ENCODE results near the gene FZD2. TPM values are rescaled to one million over a fixed set of nuclear protein-coding genes. Genes with fewer than 3 reads are reported as not detected.
A peak's percentile ranks its signal among the peaks of the same experiment; 100 is the strongest.
"Not testable (repeated sequence)": the region's sequence is repeated elsewhere in the genome, so short reads cannot be mapped to it uniquely, and the experiment has no call there.

Gene FZD2
- 21.1 and 28.3 TPM in 2 replicates for total RNA-seq (2014; rRNA removed; shearing (Covaris generic))

DNA sequence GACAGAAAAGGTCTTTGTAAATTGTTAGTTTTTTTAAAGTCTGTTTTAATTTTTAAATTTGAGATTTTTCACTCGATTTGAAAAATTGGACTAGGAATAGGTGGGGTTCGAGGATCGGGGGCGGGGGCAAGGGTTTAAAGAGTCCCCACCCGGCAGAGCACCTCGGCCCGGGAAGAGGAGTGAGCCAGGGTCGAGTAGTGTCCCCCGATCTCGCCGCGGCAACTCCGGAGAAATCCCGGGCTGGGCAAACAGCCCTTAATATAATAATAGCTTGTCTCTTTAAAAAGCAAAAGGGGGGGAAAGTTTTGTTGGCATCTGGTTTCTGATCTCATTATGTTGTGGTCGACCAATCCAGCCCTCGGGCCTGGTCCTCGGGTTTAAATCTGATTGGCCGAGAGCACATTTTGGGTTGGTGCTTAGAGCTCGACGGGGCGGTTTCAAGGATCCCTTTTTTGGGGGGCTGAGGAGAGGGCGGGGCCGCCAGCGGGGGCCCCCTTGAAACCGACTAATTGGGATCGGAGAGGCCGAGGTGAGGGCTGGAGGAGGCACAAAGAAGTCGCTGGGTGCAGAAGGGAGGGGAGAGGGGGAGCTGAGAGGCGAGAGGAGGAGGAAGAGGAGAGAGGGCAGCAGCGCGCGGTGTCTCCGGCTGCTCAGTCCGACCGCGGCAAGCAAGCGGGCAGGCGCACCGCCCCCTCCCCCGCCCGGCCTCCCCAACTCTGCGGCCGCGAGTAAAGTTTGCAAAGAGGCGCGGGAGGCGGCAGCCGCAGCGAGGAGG, at the start of gene FZD2:
FZD2 (plus strand) TSS at position 653 of the 775 bp plus-strand sequence. CDS start 205 bp downstream, outside the sequence.
- peaks cover 44% of the 10 kb centered on the region for H3K27me3 ChIP-seq (ENCODE audit: control insufficient read depth, insufficient read depth, low read length)
- no peaks in the 10 kb centered on the region for H3K36me3 ChIP-seq (replicated peaks; ENCODE audit: control insufficient read depth, insufficient read depth, low read length)
- peak; percentile 96 for DNase-seq

DNA sequence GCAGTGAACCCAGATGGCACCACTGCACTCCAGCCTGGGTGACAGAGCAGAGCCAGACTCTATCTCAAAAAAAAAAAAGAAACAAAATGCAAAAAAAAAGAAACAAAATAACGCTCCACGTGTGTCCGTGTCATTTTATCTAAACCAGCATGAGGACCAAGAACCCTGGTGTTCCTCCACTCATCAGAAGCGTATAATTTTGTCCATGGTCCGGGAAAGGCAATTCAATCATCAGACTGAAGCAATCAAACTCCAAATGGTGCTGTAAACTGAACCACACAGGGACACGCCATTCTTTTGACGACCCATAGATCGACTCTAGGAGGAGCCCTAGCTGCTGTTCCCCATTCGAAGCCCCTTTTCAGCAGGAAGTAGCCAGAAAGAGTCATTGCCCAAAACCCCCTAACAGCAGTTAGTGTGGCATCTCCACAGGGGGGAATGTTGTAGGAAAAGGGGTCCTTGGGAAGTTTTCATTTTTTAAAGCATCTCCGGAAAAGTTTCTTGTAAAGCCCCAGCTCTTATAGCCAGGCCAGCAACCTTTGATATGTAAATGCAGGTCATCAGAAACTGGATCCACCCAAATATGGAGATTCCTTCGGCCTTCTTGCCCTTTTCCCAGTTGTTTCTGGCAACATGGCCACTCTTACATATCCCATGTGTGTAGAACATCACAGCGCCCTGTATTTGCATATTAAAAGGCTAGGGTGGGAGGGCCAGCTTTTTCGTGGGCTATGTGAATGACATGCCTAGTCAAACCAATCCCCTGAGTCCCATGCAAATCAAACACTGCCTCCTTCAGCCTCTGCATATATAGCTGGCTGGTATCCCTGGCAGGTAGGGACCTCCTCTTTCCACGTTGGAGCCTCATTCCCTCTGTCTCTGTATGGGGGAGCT, 45.8 kb upstream of the FZD2 start:
- DNase-seq, result peak; percentile 78
- peak overlapping the region; percentile 14; the same call in 1 of the 2 replicates for H3K4me3 ChIP-seq (ENCODE audit: insufficient read depth, low read depth, low read length)

More for the DNA sequence above, at the start of gene FZD2:
- H3K4me3 ChIP-seq (ENCODE audit: insufficient read depth, low read depth, low read length), result peak within 1 kb of the TSS; percentile 78

DNA sequence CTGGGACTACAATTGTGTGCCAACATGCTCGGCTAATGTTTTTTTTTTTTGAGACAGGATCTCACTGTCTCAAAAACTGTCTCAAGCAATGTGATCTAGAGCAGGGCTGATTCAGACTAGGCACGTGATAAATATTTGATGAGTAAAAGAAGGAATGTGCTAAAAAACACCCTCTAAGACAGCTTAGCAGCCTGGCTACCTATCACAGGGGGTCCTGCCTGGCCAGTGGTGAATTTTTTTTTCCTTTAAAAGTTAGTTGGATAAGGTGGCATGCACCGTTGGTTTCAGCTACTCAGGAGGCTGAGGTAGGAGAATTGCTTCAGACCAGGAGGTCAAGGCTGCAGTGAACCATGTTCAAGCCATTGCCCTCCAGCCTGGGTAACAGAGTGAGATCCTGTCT, 39.3 kb upstream of the FZD2 start:
- no peak for DNase-seq
- Histone ChIP-seq H3K36me3 (replicated peaks; ENCODE audit: control insufficient read depth, insufficient read depth, low read length) (no peaks in the 10 kb centered on the region), H3K27me3 (ENCODE audit: control insufficient read depth, insufficient read depth, low read length) (no peaks in the 10 kb centered on the region), H3K4me3 (ENCODE audit: insufficient read depth, low read depth, low read length) (no peak overlapping the region)

More for the DNA sequence above, 45.8 kb upstream of the FZD2 start:
- not testable (repeated sequence) for H3K27me3 ChIP-seq (ENCODE audit: control insufficient read depth, insufficient read depth, low read length); H3K36me3 ChIP-seq (replicated peaks; ENCODE audit: control insufficient read depth, insufficient read depth, low read length)

DNA sequence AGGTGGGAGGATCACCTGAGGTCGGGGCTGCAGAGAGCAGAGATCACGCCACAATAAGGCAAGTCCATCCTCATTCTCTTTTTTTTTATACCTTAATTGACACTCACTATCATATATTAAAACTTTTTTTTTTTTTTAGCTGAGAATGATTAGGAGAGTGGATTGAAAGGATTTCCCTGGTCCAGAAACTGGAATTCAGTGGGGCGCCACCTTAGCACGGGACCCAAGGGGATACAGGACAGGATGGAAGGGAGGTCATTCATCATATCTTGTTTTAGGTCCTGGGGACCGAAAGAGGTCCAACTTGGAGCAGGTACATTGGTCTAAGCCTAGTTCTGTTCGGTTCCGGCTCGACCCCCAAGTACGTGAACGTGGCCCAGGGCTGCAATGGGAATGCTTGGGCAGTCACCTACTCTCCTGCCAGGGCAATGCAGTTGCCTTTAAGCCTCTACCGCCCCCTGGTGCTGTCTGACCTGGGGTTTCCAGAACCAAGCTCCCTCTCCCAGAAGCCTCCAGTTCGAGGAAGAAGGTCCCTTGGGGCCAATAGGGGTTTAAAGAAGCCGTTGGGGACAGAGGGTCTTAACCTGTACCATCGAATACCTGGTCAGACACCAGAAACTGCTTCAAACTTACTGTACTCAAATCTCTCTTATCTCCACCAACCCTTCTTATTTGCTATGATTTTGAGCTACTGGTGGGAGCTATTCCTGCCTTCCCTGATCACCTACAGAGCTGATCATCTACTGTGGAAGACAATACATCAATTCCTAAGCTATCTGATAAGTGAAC, 34.2 kb upstream of the FZD2 start:
- Histone ChIP-seq H3K36me3 (replicated peaks; ENCODE audit: control insufficient read depth, insufficient read depth, low read length) (no peaks in the 10 kb centered on the region), H3K4me3 (ENCODE audit: insufficient read depth, low read depth, low read length) (no peak overlapping the region), H3K27me3 (ENCODE audit: control insufficient read depth, insufficient read depth, low read length) (no peaks in the 10 kb centered on the region)
- DNase-seq, result peak; percentile 87

DNA sequence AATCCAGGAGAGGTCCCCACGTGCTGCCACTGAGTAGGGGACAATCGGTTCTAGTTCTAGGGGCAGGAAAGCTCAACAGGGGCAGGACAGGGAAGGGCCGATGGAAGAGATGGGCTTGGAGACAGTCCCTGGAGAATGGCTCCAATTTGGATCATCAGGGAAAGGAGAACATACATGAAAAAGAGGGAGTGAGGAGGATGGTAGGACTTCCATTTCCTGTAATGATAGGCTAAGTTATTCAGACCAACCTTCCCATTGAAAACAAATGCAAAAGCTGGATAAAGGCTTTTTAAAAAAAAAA, 33.7 kb upstream of the FZD2 start:
- H3K36me3 ChIP-seq (replicated peaks; ENCODE audit: control insufficient read depth, insufficient read depth, low read length), result no peaks in the 10 kb centered on the region
- H3K27me3 ChIP-seq (ENCODE audit: control insufficient read depth, insufficient read depth, low read length), result no peaks in the 10 kb centered on the region
- H3K4me3 ChIP-seq (ENCODE audit: insufficient read depth, low read depth, low read length), result no peak overlapping the region
- no peak for DNase-seq

DNA sequence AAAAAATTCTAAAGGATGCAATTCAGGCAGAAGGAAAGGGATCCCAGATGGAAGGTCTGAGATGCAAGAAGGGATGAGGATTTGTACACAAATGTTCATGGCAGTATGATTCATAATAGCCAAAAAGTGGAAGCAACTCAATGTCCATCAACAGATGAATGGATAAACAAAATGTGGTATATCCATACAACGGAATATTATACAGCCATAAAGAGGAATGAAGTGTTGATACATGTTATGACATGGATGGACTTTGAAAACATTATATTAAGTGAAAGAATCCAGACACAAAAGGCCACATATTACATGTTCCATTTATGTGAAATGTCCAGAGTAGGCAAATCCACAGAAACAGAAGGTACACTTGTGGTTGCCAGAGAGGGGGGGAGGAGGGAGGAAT, 30.2 kb upstream of the FZD2 start:
- no peak overlapping the region for H3K4me3 ChIP-seq (ENCODE audit: insufficient read depth, low read depth, low read length)
- no peaks in the 10 kb centered on the region for H3K36me3 ChIP-seq (replicated peaks; ENCODE audit: control insufficient read depth, insufficient read depth, low read length)
- no peak for DNase-seq
- H3K27me3 ChIP-seq (ENCODE audit: control insufficient read depth, insufficient read depth, low read length), result no peaks in the 10 kb centered on the region

DNA sequence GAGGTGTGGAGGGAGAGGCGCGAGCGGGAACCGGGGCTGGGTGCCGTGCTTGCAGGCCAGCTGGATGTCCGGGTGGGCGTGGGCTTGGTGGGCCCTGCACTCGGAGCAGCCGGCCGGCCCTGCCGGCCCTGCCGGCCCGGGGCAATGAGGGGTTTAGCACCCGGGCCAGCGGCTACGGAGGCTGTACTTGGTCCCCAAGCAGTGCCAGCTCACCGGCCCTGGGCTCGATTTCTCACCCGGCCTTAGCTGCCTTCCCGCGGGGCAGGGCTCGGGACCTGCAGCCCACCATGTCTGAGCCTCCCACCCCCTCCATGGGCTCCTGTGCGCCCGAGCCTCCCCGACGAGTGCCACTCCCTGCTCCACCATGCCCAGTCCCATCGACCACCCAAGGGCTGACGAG, 29.3 kb upstream of the FZD2 start:
- DNase-seq, result no peak
- Histone ChIP-seq H3K4me3 (ENCODE audit: insufficient read depth, low read depth, low read length) (no peak overlapping the region), H3K36me3 (replicated peaks; ENCODE audit: control insufficient read depth, insufficient read depth, low read length) (no peaks in the 10 kb centered on the region), H3K27me3 (ENCODE audit: control insufficient read depth, insufficient read depth, low read length) (no peaks in the 10 kb centered on the region)

DNA sequence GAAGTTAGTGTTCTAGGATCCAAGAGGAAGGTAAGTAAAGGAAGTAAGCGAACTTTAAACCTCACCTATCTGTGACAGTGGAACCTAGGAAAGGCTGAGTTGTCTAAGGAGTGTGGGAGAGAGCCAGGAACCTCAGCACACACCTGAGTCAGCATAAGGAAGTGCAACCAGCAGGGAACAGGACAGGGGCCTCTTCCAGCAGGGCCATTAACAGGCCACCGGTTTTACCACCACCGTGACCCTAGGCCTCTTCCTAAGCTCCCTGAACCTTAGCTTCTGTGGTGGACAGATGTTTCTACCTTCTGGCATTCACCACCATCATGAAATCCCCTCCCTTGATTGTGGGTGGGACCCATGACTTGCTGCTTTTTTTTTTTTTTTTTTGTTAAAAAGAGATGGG, 27.4 kb upstream of the FZD2 start:
- H3K27me3 ChIP-seq (ENCODE audit: control insufficient read depth, insufficient read depth, low read length), result no peaks in the 10 kb centered on the region
- H3K36me3 ChIP-seq (replicated peaks; ENCODE audit: control insufficient read depth, insufficient read depth, low read length), result no peaks in the 10 kb centered on the region
- no peak overlapping the region for H3K4me3 ChIP-seq (ENCODE audit: insufficient read depth, low read depth, low read length)
- no peak for DNase-seq

DNA sequence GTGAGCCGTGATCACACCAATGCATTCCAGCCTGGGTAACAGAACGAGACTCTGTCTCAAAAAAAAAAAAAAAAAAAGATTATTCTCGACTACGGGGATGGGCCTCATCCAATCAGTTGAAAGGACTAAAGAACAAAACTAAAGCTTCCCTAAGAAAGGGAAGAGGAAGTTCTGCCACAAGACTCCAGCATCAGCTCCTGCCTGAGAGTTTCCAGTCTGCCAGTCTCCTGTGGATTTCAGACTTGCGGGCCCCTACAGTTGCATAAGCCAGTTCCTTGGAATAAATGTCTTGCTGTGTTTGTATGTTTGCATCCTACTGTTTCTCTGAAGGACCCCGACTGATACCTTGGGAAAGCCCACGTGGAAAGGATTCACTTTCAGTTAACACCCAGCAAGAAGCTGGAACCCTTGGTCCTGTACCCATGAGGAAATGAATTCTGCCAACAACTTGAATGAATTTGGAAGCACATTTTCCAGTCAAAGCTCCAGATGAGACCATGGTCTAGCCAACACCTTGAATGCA, 26.3 kb upstream of the FZD2 start:
- no peak overlapping the region for H3K4me3 ChIP-seq (ENCODE audit: insufficient read depth, low read depth, low read length)
- no peaks in the 10 kb centered on the region; the same call in 1 of the 2 replicates for H3K27me3 ChIP-seq (ENCODE audit: control insufficient read depth, insufficient read depth, low read length)
- H3K36me3 ChIP-seq (replicated peaks; ENCODE audit: control insufficient read depth, insufficient read depth, low read length), result no peaks in the 10 kb centered on the region
- DNase-seq, result no peak

DNA sequence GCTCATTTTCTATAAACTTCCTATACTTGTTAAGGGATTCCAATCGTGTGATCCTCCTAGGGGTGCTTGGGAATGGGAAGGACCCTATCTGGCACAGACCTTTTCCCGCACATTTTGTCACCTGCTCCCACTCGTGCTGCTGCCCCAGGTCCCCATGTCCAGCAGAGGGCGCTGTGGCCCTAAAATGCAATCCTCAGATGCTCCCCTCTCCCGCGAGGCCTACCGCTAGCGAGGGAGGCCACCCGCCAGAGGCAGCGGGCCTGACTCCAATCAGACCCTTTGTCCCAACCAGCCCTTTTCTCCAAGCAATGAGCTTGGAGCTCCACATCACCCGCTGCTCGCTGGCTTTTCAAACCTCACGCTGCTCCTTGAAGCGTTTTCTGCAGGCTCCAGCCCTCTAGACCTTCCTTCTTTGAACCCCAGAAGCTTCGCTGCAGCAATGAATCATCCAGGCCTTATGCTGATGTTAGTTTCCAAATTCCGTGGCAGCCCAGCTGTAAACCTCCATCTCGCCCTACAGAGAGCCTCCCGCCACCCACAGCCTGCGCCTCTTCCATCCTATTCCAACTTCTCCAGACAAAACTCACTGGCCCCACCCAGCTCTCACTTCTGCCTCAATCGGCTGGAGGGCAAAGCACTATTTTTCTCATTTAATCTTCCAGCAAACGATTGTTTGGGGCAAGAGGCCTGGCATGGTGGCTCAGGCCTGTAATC, 23.6 kb upstream of the FZD2 start:
- Histone ChIP-seq H3K36me3 (replicated peaks; ENCODE audit: control insufficient read depth, insufficient read depth, low read length) (no peaks in the 10 kb centered on the region), H3K4me3 (ENCODE audit: insufficient read depth, low read depth, low read length) (no peak overlapping the region), H3K27me3 (ENCODE audit: control insufficient read depth, insufficient read depth, low read length) (peaks cover 18% of the 10 kb centered on the region)
- DNase-seq, result peak; percentile 96

DNA sequence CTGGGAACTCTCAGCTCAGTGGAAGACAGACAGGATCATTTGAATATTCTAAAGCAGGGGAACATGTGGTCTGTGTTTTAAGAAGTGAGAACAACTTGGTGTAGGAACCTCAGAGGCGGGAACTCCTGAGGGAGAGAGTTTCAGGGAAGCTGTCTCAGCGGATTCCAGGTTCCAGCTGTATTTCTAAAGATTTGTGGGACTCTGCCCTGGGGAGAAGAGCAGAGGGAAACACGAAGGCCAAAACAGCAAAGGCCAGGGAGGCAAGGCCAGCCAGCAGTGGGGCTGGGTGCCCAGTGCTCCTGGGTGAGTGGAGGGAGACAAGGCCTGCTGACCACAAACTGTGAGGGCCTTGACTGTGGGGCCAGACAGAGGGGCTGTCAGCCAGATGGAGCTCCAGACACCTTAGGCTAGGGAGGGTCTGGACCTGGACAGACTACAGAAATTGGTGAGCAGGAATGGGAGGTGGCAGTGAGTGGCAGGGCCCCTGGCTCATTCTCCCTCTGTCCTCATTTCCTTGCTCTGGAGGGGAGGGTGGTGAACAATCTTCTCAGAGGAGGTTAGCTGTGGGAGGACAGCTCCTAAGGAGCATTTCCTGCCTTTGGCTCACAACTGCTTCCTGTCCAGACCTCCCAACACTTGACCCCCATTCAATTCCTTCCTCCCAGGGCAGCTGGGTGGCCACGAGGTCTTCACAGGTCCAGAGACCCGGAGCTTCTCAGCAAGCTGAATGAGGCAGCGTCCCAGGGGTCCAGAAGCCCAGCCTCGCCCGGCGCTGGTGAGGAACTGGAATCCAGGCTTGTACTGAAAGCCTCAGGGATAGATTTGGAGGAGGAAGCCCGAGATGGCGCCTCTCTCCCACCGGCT, 21.0 kb upstream of the FZD2 start:
- no peaks in the 10 kb centered on the region for H3K36me3 ChIP-seq (replicated peaks; ENCODE audit: control insufficient read depth, insufficient read depth, low read length)
- DNase-seq, result peak; percentile 37
- H3K4me3 ChIP-seq (ENCODE audit: insufficient read depth, low read depth, low read length), result no peak overlapping the region
- peaks cover 31% of the 10 kb centered on the region for H3K27me3 ChIP-seq (ENCODE audit: control insufficient read depth, insufficient read depth, low read length)

DNA sequence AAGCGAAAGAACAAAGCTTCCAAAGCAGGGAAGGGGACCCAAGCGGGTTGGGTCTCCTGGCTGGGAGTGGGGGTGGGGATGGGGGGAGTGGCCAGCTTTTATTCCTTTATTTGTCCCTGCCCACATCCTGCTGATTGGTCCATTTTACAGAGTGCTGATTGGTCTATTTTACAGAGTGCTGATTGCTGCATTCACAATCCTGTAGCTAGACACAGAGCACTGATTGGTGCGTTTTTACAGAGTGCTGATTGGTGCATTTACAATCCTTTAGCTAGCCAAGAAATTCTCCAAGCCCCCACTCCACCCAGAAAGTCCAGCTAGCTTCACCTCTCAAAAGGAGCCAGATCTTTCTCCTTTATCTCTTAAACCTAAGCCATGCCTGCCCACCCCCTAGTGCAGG, 19.4 kb upstream of the FZD2 start:
- not testable (repeated sequence) for H3K36me3 ChIP-seq (replicated peaks; ENCODE audit: control insufficient read depth, insufficient read depth, low read length); H3K4me3 ChIP-seq (ENCODE audit: insufficient read depth, low read depth, low read length); DNase-seq
- peaks cover 43% of the 10 kb centered on the region for H3K27me3 ChIP-seq (ENCODE audit: control insufficient read depth, insufficient read depth, low read length)

DNA sequence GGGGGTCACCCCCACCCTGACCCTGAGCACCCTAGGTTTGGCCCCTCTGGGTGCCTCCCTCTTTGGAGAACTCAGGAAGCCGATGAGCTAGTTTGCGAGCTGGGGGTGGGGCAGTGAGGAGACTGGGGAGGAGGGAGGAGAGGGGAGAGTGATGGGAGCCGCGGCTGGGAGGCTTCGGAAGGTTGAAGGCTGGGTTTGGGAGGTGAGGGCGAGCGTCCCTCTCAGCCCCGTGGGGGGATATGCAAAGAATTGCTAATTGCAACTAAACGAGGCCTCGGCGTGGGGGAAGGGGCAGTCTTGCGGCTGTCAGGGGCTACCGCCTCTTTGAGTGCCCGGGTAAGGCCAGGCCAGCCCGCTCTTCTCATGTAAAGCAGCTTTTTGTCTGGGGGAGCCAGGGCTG, 17.6 kb upstream of the FZD2 start:
- no peaks in the 10 kb centered on the region for H3K36me3 ChIP-seq (replicated peaks; ENCODE audit: control insufficient read depth, insufficient read depth, low read length)
- peaks cover 52% of the 10 kb centered on the region for H3K27me3 ChIP-seq (ENCODE audit: control insufficient read depth, insufficient read depth, low read length)
- no peak overlapping the region for H3K4me3 ChIP-seq (ENCODE audit: insufficient read depth, low read depth, low read length)
- peak; percentile 93 for DNase-seq
